Activated CD4-positive, alpha-beta T cell treated with anti-CD3 and anti-CD28 coated beads, Interleukin-2, amount 50 U/mL, for 48 hours (primary cell): Measurements from ENCODE around the gene LCP2.
"Not testable (repeated sequence)": the region's sequence is repeated elsewhere in the genome, so short reads cannot be mapped to it uniquely, and the experiment has no call there.

Experiments
- DNase-seq, 2 experiments: peaks; one replicate each; pipeline ENCODE4 v3.0.0-alpha.2; 2020

The LCP2 gene

GRCh38 chr5:170245436-170245835 lies 52.1 kb downstream of the LCP2 start:
- DNase-seq, result not testable (repeated sequence)

DNA sequence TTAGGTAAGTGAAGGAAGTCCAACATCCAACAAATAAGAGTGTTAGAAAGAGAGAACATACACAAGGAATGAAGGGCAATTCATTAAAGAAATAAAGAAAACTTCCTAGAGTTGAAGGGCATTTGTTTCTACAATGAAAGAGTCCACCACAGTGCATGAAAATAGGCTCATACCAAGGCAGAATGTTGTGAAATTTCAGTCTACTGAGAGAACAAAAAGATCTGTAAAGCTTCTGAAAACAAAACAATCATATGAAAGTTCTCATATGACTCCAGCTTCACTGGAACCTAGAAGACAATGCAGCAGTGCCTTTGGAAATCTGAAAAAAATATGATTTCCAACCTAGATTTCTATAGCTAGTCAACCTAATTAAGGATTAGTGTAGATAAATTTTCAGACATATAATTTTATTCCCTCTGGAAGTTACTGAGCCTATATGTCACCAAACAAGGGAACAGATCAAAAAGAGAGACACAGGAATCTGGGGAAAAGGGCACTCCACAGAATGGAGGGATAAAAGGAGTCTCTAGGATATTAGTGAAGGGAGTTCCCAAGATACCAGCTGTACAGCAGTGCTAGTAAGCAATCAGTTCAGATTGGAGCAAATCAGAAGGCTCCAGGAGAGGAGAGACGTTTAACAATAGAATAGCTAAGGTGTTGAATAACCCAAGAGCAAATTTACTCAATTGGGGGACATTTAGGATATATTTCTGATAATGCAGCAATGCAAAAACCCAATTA lies 59.0 kb downstream of the LCP2 start:
- no peak for DNase-seq

DNA sequence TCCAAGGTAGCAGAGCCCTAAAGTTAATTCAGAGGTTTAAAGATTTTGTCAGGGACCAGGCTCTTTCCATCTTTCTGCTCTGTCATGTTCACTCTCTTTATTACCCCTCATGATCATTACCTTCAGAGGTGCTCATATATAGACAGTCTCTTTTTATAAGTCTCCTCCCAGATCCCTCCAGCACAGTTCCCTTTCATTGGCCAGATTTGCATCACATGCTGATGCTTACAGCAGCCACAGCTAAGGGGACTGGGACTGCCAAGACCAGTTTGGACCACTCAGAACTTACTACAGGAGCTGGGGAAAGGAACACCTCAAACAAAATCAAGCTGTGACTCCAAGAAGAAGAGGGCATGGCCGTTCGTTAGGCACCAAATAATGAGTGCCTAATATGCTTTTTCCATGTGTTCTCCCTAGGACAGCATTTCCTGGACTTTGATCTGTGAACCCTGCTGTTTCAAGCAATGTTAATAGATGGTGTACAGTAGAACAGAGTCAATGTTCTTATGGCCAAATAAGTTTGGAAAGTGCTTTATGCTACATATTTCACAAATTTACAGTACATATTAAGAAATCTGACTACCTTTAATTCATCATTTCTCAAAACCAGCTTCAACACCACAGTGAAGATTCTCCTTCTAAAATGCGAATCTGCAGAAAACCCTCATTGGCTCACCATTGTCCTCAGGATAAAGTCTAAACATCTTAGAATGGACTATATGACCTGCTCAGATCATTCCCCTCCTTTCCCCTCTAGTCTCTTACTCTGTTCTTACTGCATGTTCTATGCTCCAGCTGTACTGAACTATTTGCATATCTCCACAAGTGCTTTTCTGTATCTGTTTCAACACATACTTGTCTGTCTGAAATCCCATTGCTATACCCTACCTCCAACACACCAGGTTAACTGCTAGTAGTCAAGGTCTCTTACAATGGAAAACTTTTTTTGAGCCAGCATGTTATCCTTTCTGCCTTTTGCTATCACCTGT lies 61.4 kb downstream of the LCP2 start:
- no peak for DNase-seq

DNA sequence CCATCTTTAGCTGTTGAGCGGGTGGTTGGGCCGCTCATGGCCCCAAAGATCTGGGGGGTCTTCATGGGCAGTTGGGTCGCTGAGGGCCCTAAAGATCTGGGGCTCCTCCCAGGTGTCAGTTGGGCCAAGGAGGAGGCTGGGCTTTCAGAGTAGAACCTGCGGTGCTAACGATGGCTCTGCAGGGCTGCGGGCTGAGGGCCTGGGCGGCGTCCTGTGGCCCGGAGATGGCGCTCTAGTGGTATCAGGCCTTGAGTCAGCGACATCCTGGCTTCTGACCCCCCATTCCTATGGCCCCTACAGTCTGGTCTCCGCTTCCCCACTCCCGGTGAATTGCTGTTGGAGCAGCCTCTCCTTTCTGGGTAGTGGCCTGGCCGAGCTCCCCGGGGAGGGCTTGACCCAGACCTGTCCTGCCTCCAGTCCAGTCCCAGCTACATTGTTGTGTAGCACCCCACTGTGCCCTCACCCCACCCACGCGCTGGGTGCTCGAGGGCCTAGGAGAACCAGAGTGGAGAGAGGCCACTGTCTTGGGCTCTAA lies 64.2 kb downstream of the LCP2 start:
- no peak for DNase-seq

- DNase-seq, result no peak
Observed at GRCh38 chr5:170232786-170233185, 64.8 kb downstream of the LCP2 start, which contains the start of gene C5orf58. Gene C5orf58, plus strand, starts transcription at chr5:170232985. Its CDS starts 1,992 bp downstream, at chr5:170234977.

DNA sequence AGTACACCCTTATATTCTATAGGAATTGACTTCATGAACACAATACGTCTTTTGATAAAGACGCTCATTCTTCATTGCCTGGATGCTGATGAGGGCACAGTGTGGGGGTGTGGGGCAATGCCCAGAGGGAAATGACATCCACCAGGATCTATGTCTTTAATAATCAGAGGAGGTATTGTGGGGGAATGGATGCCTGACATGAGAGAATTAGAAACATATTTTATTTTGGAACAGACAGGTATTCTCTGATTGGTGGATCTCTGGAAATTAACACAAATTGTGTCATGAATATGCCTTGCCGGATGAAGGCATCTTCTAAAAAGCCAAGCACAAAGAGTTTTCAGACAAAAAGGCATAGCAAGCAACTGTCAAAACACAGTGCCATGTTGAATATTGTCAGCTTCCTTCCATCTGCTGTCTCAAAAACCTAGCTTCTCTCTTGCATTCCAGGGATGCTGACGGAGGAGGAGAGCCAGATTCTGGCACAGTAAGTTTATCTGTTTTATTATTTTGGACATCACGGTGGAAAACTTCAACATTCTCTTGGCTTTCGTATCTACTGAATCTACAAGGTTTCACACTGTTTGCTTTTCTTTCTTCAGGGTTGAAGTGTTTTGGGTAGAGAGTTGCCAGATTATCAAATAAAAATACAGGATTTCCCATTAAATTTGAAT lies 68.7 kb downstream of the LCP2 start:
- DNase-seq, result no peak

DNA sequence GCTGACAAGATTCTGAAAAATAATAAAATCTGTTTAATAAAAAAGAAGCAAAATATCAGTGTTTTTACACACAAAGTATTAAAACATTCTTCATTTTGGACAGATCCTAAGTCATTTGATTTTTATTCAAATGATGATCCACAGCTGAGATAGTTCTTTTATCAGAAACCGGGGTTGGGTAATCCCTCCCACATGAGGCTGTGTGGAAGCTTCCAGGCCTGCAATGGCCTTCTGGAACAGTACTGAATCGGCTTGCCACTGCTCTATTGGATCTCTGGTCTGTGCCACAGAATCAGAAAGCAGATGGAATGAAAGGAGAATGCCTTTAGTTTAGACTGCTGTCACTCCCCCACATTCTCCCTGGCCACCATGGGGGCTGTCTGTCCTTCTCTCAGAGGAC lies 70.9 kb downstream of the LCP2 start:
- no peak for DNase-seq

DNA sequence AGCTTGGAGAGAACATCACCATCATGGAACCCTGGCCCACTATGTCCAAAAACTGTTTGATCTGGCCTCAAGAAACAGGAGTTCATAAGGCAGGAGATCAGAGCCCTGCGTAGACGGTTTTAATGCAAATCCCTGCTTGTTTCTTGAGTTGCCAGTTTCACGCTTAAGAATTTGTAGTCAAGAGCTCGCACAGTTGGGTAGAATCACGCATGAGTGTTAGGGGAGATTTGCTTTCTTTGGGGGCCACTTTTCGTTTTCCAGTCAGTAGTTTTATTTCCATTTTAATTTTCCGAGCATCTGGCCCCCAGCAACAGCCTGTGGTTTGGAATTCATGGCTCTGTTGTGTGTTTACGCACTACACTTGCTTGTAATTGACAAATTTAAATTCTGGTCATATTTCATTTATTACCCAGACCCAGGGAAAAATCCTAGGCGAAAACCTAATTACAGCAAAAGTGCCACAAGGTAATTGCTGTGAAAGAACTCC lies 71.4 kb downstream of the LCP2 start:
- DNase-seq, result no peak

DNA sequence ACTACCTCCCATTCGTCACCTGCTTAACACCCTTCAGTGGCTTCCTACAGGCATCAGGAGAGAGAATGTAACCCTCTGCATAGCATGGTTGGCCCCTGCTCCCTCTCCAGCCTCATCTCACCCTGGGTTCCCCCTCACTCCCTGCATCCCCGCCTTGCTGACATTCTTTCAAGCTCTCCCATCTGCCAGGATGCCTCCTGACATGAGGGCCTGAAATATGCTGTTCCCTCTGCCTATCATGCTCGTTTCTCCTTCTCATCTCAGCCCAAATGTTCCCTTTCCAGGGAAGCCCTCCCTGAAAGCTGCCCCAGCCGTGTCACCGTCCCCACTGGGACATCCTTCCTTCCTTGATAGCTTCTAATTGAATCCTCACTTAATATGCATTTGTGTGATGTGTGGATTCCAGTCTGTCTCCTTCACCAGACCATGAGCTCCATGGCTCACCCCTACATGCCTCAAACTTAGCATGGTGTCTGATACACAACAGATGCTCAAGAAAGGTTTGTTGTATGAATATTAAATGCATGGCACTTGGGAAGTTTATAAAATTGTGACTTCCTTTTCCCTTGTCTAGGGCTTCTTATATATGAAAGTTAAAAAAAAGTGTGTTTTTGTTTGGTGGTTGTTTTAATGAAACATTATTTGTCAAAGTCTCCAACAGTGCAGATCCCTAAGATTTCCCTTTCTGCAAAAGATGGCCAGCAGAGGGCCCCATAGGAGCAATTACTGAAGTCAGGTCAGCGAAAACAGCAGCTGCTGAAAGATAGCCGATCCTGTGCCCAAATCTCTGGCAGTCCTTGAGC lies 72.0 kb downstream of the LCP2 start:
- DNase-seq, result peak; percentile 80 to 86

DNA sequence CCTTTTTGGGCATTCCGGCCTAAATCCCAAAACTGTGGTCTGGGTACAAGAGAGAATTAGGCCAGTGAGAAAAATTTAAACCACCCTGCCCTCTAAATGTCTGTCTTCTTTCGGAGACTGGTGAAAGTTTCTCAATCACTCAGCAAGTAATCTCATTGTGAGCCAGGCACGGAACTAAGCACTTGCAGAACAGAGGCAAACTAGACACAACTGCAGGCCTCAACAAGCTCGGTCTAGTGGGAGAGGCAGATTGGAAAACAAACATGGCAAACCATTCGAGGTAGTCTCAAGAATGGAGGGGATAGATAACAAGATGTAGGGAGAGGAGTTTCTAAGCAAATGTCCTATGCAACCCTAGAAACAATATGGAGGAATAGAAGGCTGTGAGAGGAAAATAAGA lies 73.7 kb downstream of the LCP2 start:
- no peak for DNase-seq

DNA sequence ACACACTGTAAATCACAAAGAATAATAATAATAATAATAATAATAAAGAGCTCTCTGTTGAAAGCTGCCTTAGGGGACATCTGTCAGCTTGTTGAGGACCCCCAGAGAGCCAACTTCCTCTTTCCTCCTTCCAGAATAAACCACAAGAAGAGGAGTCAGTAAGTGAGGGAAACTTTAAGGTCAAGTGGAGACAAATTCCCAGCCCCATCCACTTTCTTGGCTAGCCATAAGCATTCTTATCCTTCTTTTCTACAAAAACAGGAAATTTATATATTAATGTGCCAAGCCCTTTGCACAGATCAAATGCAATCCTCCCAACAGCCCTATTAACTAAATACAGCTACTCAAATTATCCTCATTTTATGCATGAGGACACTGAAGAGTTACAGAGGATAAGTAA lies 74.2 kb downstream of the LCP2 start:
- DNase-seq, result no peak

GRCh38 chr5:170221327-170221741 lies 76.2 kb downstream of the LCP2 start:
- no peak for DNase-seq

DNA sequence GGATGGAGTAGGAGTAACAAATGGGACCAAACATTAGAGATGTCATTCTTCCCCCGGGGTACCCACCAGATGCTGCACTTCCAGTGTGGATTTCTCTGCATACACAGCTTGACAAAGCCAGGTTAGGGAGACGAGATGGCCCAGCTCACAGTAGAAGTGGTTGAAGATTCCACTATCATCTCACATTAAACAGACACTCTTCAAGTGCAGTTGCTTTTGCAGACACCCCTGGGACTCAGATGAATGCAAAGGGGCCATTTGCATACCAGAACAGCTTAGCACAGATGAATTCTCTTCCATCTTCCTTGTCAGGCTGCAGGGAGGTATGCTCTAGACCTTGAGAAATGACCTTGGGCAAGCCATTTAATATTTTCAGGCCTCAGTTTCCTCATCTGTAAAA lies 77.4 kb downstream of the LCP2 start:
- DNase-seq, result no peak

GRCh38 chr5:170219615-170220014 lies 78.0 kb downstream of the LCP2 start:
- no peak for DNase-seq

- DNase-seq, result no peak
Observed at GRCh38 chr5:170218726-170219125, 78.9 kb downstream of the LCP2 start.

- DNase-seq, result no peak
Observed at GRCh38 chr5:170217831-170218230, 79.7 kb downstream of the LCP2 start.

DNA sequence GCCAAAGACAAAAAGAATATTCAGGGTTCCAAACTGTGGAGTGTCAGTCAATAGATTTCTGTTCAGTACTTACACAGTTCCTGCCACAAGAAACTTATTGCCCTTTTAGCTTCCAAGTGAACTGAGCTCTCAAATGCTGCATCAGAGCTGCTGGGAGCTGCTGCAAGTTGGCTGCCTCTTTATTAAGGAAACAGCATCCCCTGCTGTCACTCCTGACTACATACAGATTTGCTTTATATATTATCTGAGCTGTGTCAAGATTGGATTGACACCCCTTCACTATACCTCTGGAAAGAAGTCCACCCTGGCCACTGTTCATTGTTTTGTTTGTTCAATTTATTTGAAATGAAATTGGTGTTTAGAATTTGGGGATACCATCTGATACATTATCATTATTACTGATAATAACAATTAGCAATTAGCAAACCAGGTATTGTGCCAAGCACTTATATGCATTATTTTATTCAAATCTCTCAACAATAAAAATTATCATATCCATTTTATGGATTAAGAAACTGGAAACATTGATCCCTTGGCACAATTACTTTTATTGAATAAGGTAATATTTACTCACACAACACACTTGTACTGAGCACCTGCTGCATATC lies 81.2 kb downstream of the LCP2 start:
- DNase-seq, result no peak

DNA sequence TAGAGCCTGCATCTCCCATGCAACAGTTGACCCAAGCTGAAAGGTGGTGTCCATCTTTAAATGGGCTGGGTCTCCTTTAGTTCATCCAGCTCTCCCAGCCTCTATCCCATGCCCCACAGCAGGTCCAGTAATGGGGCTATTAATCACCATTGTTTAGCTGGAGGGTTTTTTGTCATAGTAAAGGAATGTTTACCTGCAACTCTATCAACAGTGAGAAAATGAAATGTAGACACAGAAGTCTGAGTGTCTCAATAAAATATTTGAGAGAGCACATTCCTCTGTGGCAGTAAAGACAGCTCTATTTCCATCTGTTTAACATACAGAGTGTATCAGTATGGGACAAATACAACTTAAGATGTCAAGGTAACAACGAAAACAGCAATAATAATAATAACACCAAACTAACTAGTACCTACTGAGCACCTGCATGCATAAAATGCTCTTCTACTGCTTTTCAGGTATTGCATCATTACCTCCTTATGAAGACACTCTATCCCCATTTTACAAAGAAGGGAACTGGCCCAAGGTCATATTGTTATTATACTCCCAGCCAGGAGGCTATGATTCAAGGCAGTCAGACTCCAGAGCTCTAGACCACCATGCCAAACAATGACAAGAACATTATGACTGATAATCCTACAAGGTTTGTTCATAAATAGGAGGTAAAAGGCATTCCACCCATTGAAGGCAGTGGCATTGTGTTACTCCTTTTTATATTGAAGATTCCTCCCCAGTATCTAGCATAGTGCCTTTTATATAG lies 85.8 kb downstream of the LCP2 start:
- no peak for DNase-seq

DNA sequence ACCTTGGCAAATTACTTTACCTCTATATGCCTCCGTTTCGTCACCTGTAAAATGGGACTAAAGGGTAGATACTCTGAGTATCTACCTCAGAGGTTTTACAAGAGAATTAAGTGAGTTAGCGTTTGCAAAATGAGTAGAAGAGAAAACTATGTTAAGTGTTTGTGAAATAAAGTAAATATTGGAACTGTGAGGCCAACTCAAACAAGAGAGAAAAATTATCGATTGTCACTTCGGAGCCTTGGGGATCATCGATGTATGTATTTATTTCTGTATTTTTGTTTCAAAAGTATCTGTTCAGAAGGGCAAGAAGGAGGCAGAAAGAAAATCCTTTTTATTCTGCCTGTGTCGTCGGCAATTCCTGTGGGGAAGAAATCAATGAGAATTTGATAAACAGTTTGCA lies 90.6 kb downstream of the LCP2 start:
- no peak for DNase-seq

- no peak for DNase-seq
Observed at GRCh38 chr5:170206216-170206615, 91.4 kb downstream of the LCP2 start.

GRCh38 chr5:170204202-170204601 lies 93.4 kb downstream of the LCP2 start:
- no peak for DNase-seq
